GM18505 (cell line): ENCODE measurements around the gene VMP1.
"Not testable (repeated sequence)": the region's sequence is repeated elsewhere in the genome, so short reads cannot be mapped to it uniquely, and the experiment has no call there.

Experiments
- ATAC-seq: cut with Tn5 transposase; IDR thresholded peaks from one replicate; pipeline ENCODE4 v1.9.1; 2021; ENCODE audit not compliant: unreplicated experiment
- POLR2A ChIP-seq: IDR thresholded peaks from 4 replicates; pipeline ENCODE4 v1.6.1; 2011; ENCODE audit warnings: borderline replicate concordance; ENCODE audit not compliant: insufficient read depth, insufficient read length; ENCODE audit errors: extremely low read depth

The VMP1 gene

DNA sequence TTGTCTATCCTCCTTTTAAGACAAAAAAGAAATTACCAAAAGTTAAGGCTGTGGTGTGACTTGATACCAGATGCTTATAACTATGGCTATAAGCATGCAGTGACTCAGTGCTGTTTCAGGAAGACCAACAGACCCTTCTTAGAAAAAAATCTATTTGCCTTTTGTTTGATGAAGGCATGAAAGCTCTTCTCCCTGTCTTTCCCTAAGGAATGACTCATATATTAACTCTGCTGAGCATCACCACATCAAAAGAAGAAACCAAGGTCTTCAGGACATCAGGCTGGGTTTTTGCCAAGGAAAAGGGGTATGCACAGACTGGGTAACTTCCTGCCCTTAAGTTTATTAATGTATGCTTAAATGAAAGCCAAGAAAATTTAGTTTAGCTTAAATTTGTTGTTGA, 47.1 kb downstream of the VMP1 start:
- no peak for TF ChIP-seq POLR2A
- ATAC-seq = no peak

DNA sequence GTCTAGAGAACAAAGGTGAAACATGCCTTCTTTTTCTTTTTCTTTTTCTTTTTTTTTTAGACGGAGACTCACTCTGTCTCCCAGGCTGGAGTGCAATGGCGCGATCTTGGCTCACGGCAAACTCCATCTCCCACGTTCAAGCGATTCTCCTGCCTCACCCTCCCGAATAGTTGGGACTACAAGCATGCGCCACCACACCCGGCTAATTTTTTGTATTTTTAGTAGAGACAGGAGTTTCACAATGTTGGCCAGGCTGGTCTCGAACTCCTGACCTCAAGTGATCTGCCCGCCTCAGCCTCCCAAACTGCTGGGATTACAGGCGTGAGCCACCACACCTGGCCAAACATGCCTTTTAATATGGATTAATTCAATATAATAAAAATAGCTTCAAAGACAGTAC, 47.6 kb downstream of the VMP1 start:
- not testable (repeated sequence) for ATAC-seq

DNA sequence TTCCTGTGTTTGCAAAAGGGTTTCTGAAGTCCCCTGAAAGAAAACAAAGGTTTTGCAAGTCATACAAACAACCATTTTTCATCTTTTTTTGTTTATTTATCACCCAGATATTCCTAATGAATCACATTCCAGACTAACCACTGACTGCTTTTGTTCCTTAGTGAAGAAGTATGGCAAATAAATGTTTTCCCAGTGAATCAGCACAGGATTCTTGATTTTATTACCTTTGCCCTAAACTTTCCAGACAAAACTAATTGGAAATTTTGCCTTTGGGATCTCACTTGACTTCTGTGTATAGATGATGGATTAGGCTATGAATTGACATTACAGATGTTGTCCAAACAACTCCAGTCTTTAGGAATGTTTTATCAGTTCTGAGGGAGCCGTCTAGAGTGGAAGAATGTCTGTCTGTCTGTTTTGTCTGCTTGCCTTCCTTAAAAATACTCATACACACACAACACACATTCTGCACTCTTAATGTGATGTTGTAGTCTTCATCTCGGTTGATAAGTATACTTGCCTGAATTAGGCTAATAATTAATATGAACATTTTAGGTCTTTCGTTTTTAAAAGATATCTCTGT, 48.9 kb downstream of the VMP1 start:
- ATAC-seq = no peak
- no peak for TF ChIP-seq POLR2A

GRCh38 chr17:59757043-59757442, 49.6 kb downstream of the VMP1 start:
- TF ChIP-seq POLR2A = no peak

GRCh38 chr17:59757470-59757869, 50.0 kb downstream of the VMP1 start:
- no peak for ATAC-seq
- no peak for TF ChIP-seq POLR2A

More at GRCh38 chr17:59757043-59757442, 49.6 kb downstream of the VMP1 start:
- ATAC-seq = no peak

GRCh38 chr17:59757881-59758385, 50.5 kb downstream of the VMP1 start:
- ATAC-seq = no peak
- no peak for TF ChIP-seq POLR2A

- not testable (repeated sequence) for ATAC-seq
These were observed 51.7 kb downstream of the VMP1 start for GRCh38 chr17:59758998-59759651.

GRCh38 chr17:59760160-59760559, 52.7 kb downstream of the VMP1 start:
- ATAC-seq = no peak
- no peak for TF ChIP-seq POLR2A

DNA sequence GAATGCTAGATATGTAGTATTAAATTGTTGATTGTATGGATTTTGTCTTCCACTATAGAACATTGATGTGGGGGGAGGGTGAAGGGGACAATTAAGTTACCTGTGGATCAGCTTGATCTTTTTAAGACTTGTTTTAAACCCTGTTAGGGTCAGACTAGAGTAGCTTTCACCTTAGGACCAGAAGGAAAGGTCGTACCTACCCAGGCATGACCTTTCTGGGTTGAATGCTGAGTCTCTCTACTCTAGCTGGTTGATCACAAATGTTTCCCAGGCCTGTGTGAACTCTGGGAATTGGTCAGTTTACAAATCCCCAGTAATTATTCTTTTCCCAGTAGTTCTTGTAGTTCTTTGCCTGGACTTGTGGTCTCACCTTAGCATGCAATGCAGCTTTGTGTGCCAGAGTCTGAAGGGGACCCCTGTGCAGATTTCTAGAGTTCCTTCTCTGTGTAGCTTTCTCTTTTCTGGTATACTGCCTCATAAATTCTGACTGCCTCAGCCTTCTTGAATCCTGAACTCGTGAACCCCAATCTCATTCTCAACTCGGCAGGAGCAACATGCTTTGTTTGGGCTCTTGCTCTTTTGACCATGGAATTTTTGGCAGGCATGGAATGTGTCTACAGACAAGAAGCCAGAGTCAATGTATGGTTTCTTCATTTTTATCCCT, 54.1 kb downstream of the VMP1 start:
- no peak for ATAC-seq
- TF ChIP-seq POLR2A = no peak

GRCh38 chr17:59762049-59762823, 54.8 kb downstream of the VMP1 start:
- ATAC-seq = no peak
- no peak for TF ChIP-seq POLR2A

- TF ChIP-seq POLR2A = no peak
- no peak for ATAC-seq
These were observed 55.4 kb downstream of the VMP1 start for GRCh38 chr17:59762824-59763374.

DNA sequence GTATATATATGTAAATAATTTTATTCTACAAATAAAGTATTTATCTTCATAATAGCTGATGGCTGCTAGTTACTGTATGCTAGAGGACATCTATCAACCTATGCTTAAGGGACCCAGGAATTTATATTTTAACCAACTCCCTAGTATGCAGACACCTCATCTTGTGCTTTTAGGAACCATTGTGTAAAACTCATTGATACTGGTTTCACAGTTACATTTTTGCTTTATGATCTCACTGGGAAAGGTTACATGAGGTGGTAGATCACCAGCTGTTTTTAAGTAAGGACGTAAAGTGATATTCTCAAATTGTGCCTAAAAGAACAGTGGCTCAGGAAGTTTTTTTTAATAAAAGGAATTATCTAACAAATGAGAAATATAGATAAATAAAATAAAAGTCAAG, 56.4 kb downstream of the VMP1 start:
- no peak for TF ChIP-seq POLR2A
- no peak for ATAC-seq

DNA sequence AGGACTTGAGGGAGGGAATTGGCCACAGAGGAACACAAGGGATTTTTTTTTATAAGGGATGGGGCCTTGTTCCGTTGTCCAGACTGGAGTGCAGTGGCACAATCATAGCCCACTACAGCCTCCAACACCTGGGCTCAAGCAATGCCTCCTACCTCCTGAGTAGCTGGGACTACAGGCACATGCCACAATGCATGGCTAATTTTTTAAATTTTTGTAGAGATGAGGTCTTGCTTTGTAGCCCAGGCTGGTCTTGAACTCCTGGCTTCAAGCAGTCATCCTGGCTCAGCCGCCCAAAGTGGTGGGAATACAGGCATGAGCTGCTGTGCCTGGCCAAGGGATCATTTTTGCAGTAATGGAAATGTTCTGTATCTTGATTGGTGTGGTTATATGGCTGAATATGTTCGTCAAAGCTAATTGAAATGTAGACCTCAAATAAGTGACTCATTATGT, 56.9 kb downstream of the VMP1 start:
- no peak for ATAC-seq
- TF ChIP-seq POLR2A = no peak
